HS-27A (cell line): ENCODE results near the gene TCF7.

ENCODE experiments used
- DNase-seq: peaks from one replicate; pipeline ENCODE4 v3.0.0-alpha.2; 2012; ENCODE audit warnings: low read depth, missing footprints

The TCF7 gene

GRCh38 chr5:134178096-134178419 lies 63.6 kb downstream of the TCF7 start:
- no peak for DNase-seq

- DNase-seq = no peak
These were observed 69.0 kb downstream of the TCF7 start for GRCh38 chr5:134183481-134183880.

- no peak for DNase-seq
These were observed 70.0 kb downstream of the TCF7 start for GRCh38 chr5:134184155-134185135.

GRCh38 chr5:134188092-134188491 lies 73.6 kb downstream of the TCF7 start:
- no peak for DNase-seq

GRCh38 chr5:134189031-134189430 lies 74.5 kb downstream of the TCF7 start:
- no peak for DNase-seq

- DNase-seq = no peak
These were observed 81.2 kb downstream of the TCF7 start for GRCh38 chr5:134195666-134196065.
